GM12873 (cell line): ENCODE measurements around the gene LIN7B.

Source experiments
- CTCF ChIP-seq: IDR thresholded peaks from 2 replicates; pipeline ENCODE4 v1.5.1; 2012; ENCODE audit warnings: low read depth, mild to moderate bottlenecking, moderate library complexity, low read length, control low read depth; ENCODE audit not compliant: insufficient read depth; ENCODE audit errors: missing control alignments

LIN7B gene

GRCh38 chr19:49118565-49119410 is 4.6 kb downstream of the LIN7B start, which contains the start of gene C19orf73:
Gene C19orf73 (minus strand): TSS chr19:49119143. CDS start chr19:49119022, 121 bp downstream.
- TF ChIP-seq CTCF, result no peak

GRCh38 chr19:49119411-49120324 is 5.5 kb downstream of the LIN7B start, which contains the start of gene PPFIA3:
Gene PPFIA3 (plus strand): TSS chr19:49119544. CDS start chr19:49127874, 8,330 bp downstream.
- no peak for TF ChIP-seq CTCF

- no peak for TF ChIP-seq CTCF
Measured at GRCh38 chr19:49120325-49120683, 6.1 kb downstream of the LIN7B start.

- no peak for TF ChIP-seq CTCF
Measured at GRCh38 chr19:49120868-49121267, 6.7 kb downstream of the LIN7B start.

GRCh38 chr19:49125025-49125731 is 11.0 kb downstream of the LIN7B start:
- no peak for TF ChIP-seq CTCF

GRCh38 chr19:49126575-49126974 is 12.4 kb downstream of the LIN7B start:
- TF ChIP-seq CTCF, result no peak
